Fibroblast of the aortic adventitia (primary cell): ENCODE results near the gene DUSP16. TPM values are rescaled to one million over a fixed set of nuclear protein-coding genes. Genes with fewer than 3 reads are reported as not detected.

Experiments
- DNase-seq: peaks from one replicate; pipeline ENCODE4 v3.0.0-alpha.2; 2010; ENCODE audit warnings: low read depth
- H3K4me3 ChIP-seq: 2 replicates; pipeline ENCODE4 v1.5.1; 2011; ENCODE audit warnings: low read depth, mild to moderate bottlenecking, control low read depth, low read length, moderate library complexity
- CTCF ChIP-seq: IDR thresholded peaks from 2 replicates; pipeline ENCODE4 v1.5.1; 2011; ENCODE audit warnings: mild to moderate bottlenecking, low read length, control low read depth, inconsistent platforms; ENCODE audit not compliant: insufficient read depth
- total RNA-seq: library from RNA; depleted of rRNA; stranded (reverse); fragments of >200 nt; gene quantifications from 2 replicates; pipeline ENCODE4 v1.2.3, GENCODE V29; 2012; ENCODE audit warnings: low replicate concordance

The DUSP16 gene
- total RNA-seq, 1 donor: 6.8 TPM

GRCh38 chr12:12499909-12500604 is 62.6 kb downstream of the DUSP16 start:
- no peak for TF ChIP-seq CTCF
- DNase-seq: no peak

GRCh38 chr12:12498210-12498609 is 64.5 kb downstream of the DUSP16 start:
- no peak for DNase-seq
- H3K4me3 ChIP-seq: no peak overlapping the region
- TF ChIP-seq CTCF: no peak

More at GRCh38 chr12:12499909-12500604, 62.6 kb downstream of the DUSP16 start:
- H3K4me3 ChIP-seq: no peak overlapping the region

- no peak for DNase-seq
- H3K4me3 ChIP-seq: no peak overlapping the region
- TF ChIP-seq CTCF: no peak
These were observed 67.1 kb downstream of the DUSP16 start for GRCh38 chr12:12495536-12495935.

GRCh38 chr12:12492547-12492946 is 70.1 kb downstream of the DUSP16 start:
- no peak for DNase-seq
- no peak for TF ChIP-seq CTCF
- no peak overlapping the region for H3K4me3 ChIP-seq

- no peak for DNase-seq
- no peak for TF ChIP-seq CTCF
- no peak overlapping the region for H3K4me3 ChIP-seq
These were observed 71.1 kb downstream of the DUSP16 start for GRCh38 chr12:12491606-12492005.

- H3K4me3 ChIP-seq: no peak overlapping the region
- no peak for TF ChIP-seq CTCF
- no peak for DNase-seq
These were observed 73.7 kb downstream of the DUSP16 start for GRCh38 chr12:12488823-12489550.
